Measurements from ENCODE around the gene DTNBP1.

- TF ChIP-seq CTCF (IDR thresholded peaks at IDR 0.05; ENCODE audit: low read length) = no peak
- TF ChIP-seq EZH2phosphoT487 (IDR thresholded peaks at IDR 0.05; ENCODE audit: low read length) = no peak
- TF ChIP-seq EZH2 (optimal IDR thresholded peaks at IDR 0.05; ENCODE audit: low read depth, low read length) = no peak
Measured at GRCh38 chr6:15557174-15557573, 105.7 kb downstream of the DTNBP1 start.
